ENCODE data around the gene CLDN6.
A peak's percentile ranks its signal among the peaks of the same experiment; 100 is the strongest.

CLDN6 gene

GRCh38 chr16:3027489-3027795 lies 9.5 kb upstream of the CLDN6 start:
- DNase-seq: no peak

DNA sequence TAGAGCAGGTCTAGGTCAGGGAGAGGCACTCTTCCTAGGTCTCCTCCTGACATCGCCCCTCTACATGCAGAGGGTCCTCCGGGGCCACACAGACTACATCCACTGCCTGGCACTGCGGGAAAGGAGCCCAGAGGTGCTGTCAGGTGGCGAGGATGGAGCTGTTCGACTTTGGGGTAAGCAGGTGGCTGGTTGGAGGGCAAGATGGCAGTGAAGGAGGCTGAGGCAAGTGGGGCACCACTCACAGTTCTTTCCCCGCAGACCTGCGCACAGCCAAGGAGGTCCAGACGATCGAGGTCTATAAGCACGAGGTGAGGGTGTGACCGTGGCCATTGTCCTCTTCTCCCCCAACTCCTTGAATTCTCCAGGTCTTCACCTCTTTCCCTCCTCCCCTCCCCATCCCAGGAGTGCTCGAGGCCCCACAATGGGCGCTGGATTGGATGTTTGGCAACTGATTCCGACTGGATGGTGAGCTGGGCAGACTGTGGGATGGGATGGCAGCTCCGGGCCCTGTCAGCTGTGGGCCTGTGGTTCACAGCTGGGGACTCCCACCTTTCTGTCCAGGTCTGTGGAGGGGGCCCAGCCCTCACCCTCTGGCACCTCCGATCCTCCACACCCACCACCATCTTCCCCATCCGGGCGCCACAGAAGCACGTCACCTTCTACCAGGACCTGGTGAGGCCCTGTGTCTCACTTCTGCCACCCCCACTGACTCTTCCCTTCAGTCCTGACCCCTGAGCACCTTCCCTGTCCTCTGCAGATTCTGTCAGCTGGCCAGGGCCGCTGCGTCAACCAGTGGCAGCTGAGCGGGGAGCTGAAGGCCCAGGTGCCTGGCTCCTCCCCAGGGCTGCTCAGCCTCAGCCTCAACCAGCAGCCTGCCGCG lies 8.9 kb upstream of the CLDN6 start:
- no peak for DNase-seq

- no peak for DNase-seq
These were observed 8.0 kb upstream of the CLDN6 start for GRCh38 chr16:3026003-3026378.

- no peak for DNase-seq
These were observed 7.3 kb upstream of the CLDN6 start for GRCh38 chr16:3025032-3026002.

GRCh38 chr16:3023669-3024478 lies 5.9 kb upstream of the CLDN6 start, which contains the start of the genes HCFC1R1 and THOC6:
HCFC1R1 (minus strand) TSS chr16:3023942; CDS start chr16:3023941, 1 bp downstream.
THOC6 (plus strand) TSS chr16:3024035; CDS start chr16:3024327, 292 bp downstream.
- DNase-seq: peak; percentile 98

DNA sequence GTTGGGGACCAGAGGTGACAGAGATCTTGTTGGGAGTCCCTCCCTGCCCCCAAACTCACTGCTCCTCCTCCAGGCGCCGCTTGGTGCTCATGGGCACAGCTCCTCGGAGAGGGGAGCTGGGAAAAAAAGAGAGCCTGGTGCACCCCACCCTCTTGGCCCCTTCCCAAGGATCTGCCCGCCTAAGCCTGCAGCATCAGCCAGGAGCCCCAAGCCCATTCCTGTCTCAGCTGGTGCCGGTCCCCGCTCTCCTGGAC lies 5.4 kb upstream of the CLDN6 start:
- peak; percentile 80 for DNase-seq

DNA sequence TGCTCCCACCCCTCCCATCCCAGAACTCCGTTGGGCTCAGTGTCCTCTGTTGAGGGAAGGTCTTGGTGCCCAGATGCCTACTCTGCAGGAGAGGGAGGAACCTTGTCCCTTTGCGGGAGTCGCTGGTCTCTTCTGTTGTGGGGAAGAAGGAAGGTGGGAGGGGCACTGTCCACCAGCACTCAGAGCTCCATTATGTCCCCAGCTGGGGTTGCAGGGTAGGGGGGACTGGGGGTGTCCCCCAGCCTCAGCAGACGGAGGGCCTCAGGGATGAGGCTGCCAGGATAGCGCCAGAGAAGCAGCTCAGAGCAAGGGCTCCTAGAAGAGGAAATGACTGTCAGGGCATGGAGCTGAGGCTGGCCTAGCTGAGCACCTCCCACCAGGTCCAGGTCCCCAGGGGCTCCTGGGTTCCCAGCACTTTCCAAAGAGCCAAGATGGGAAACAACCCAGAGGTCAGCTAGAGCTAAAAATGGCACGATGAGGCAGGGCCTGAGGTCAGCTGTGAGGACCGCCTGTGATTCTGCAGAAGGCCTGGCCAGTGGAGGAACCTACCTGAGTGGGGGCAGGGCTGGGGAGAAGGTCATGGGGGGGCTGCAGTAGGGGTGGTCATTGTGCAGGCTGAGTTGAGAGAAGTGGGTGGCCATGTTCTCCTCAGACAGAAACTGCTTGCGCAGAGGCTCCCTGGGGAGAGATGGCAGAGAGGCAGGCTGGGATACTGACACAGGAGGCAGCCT lies 4.9 kb upstream of the CLDN6 start:
- peak; percentile 14 for DNase-seq

GRCh38 chr16:3022208-3022683 lies 4.3 kb upstream of the CLDN6 start:
- DNase-seq: peak; percentile 32

- peak; percentile 67 for DNase-seq
These were observed 3.6 kb upstream of the CLDN6 start for GRCh38 chr16:3021449-3022207.

- no peak for DNase-seq
These were observed 2.8 kb upstream of the CLDN6 start for GRCh38 chr16:3020604-3021448.

- peak; percentile 64 for DNase-seq
These were observed 2.2 kb upstream of the CLDN6 start, which contains the start of gene TNFRSF12A for GRCh38 chr16:3020247-3020603. TNFRSF12A (plus strand) TSS chr16:3020368; CDS start chr16:3020398, 30 bp downstream.

DNA sequence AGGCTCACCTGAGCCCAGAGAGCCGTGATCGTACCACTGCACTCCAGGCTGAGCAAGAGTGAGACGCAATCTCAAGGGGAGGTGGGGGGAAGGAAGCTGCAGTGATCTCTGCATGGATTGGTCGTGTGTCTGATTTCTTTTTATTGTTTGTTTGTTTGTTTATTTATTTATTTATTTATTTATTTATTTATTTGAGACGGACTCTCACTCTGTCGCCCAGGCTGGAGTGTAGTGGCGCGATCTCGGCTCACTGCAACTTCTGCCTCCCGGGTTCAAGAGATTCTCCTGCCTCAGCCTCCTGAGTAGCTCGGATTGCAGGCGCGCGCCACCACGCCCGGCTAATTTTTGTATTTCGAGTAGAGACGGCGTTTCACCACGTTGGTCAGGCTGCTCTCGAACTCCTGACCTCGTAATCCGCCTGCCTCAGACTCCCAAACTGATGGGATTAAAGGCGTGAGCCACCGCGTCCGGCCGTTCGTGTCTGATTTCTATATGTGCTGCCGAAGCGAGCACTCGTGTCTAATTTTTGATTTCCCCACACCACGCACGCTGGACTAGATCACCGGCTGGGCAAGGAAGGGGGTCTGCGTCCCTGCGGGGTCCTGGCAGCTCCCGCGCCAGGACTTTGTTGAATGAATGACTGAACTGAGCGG lies 1.7 kb upstream of the CLDN6 start:
- no peak for DNase-seq

- no peak for DNase-seq
These were observed 639 bp downstream of the CLDN6 start for GRCh38 chr16:3017344-3017743.

DNA sequence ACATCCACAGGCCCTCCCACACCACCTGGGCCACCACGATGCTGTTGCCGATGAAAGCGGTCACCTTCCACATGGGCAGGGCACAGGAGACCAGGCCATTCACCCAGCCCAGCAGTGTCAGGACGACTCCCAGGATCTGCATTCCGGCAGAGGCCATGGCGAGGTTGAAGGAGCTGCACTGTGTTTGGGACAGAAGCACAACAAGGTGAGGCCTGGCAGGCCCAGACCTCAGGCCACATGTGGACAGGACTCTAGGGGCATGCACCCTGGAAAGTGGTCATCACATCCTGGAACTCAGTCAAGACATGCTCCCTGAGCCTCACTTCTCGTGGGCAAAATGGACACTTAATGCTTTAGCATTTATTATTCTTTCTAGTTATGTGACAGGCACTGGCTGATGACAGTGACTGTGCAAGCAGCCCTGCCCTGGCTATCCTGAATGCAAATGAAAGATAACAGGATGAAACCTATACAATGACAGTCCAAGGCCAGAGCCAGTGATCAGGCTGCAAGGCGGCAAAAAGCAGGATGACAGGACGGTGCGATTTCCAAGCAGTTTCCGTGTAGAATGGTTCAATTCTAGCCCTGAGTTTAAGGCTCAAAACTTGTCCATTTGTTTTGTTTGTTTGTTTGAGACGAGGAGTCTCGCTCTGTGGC lies 2.0 kb downstream of the CLDN6 start:
- no peak for DNase-seq

DNA sequence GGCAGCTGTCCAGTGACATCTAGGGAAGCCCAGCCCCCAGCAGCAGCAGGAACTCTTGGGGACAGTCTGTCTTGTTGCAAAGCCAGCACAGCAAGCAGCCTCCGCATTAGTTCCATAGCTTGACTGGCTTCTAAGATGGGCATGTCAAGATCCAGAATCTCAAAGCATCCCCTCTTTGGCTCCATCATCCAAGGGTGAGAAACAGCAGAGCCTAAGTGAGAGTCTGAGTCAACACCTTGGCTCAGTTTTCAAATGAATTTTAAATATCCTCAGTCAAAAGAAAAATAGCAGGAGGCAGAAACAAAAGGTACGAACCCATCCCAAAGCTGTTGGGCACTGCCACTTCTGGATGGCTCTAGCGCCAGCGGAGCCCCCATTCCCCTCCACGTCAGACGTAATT lies 3.0 kb downstream of the CLDN6 start:
- no peak for DNase-seq

GRCh38 chr16:3013998-3014690 lies 3.8 kb downstream of the CLDN6 start:
- DNase-seq: no peak

- DNase-seq: no peak
These were observed 4.5 kb downstream of the CLDN6 start for GRCh38 chr16:3013491-3013951.

GRCh38 chr16:3012828-3013420 lies 5.1 kb downstream of the CLDN6 start, which contains the start of gene CLDN9:
CLDN9 (plus strand) TSS chr16:3012923; CDS start chr16:3013363, 440 bp downstream.
- DNase-seq: peak; percentile 94

Data from NCI-H2171 treated with DMSO at 0.1 percent for 48 hours (cell line).